ENCODE measurements around the gene FGF21. TPM values are rescaled to one million over a fixed set of nuclear protein-coding genes. Genes with fewer than 3 reads are reported as not detected.

FGF21 gene
- total and polyA plus RNA-seq, 2 donors = not detected

DNA sequence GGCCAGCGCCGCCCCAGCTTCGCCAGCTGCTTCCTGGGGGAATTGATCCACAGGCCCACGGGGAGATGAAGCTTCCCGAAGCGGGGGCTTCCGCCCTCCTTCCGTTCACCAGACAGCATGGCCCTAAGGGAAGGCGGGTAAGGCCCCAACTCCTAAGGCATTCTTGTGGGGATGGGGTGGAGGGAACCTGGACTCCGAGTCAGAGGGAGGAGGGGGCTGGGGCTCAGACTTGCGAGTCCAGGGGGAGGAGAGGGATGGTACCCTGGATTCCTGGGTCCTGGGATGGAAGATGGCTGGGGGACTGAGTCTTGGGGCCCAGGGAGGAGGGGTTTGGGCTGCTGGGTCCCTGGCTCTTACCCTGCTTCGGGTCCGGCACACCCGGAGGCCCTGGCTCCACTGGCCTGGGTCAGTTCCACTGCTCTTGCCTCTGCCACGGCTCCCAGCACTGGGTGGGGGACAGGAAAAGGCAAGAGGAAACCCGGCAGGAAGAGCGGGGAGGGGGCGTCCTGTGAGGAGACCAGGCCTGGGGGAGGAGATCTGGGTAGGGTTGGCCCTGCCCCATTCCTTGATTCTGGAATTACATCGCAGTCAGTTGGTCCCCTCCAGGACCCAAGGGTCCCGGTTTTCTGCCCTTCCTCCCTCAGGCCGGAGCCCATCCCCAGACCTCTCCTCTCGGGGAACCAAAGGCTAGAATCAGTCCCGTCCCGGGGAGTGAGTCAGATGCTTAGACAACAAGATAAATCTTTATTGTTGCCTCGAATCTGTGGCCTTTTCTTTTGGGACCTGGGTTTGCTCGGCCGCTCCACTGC lies 15.0 kb upstream of the FGF21 start, which contains the start of gene RASIP1:
TSS of gene RASIP1 (minus strand) at position 447 of the 809 bp plus-strand sequence. CDS start at position 119, 328 bp downstream.
- DNase-seq (ENCODE audit: extremely low spot score) = no peak
- 60% methylated on average over 27 of the region's 27 CpGs for WGBS
- Histone ChIP-seq H3K4me1 (ENCODE audit: insufficient read depth) (no peaks in the 10 kb centered on the region), H3K36me3 (ENCODE audit: insufficient read depth) (no peaks in the 10 kb centered on the region), H3K4me3 (ENCODE audit: low read depth, low read length) (peak within 1 kb of the TSS; percentile 55), H3K27ac (ENCODE audit: low read depth) (no peak within 1 kb of the TSS)

DNA sequence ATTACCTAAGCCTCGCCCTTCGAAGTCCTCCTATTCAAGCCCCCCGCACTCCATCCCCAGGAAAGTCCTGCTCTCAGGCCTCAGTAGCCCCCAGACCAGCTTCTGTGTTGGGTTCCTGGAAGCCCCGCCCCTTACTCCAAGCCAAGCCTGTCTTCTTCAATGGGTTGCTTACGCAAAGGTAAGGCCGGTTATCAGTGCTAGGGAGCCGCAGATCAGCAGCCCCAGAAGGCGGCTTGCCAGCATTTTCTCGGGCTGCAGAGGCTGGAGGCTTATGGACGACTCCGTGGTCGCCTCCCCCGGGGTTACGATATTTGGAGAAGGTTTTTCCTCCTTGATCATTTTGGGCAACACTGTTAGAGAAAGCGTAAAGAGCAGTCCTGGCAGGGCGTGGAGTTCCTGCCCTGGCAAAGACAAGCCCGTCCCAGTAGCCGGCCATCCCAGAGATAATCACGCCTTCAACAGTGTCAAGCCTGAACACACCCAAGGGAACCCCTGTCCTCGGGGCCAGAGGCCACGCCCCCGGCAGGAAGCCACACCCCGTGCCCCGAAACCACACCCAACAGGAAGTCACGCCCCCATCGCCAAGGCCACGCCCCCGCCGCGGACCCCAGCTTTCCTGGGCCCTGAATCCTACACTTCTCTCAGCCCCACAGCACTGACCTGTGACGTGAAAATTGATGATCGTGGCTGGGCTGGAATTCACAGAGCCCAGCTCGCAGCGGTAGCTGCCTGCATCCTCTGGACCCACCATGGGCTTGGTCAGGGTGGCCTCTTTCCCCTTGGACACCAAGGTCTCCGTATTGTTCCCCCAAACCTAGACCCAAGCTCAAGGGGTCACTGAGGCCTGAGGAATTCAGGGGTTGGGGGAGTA lies 14.0 kb upstream of the FGF21 start:
- Histone ChIP-seq H3K4me1 (ENCODE audit: insufficient read depth) (no peaks in the 10 kb centered on the region), H3K4me3 (ENCODE audit: low read depth, low read length) (no peak overlapping the region), H3K36me3 (ENCODE audit: insufficient read depth) (no peaks in the 10 kb centered on the region), H3K27ac (ENCODE audit: low read depth) (no peak overlapping the region)
- WGBS = 37% methylated on average over 35 of the region's 35 CpGs
- no peak for DNase-seq (ENCODE audit: extremely low spot score)

DNA sequence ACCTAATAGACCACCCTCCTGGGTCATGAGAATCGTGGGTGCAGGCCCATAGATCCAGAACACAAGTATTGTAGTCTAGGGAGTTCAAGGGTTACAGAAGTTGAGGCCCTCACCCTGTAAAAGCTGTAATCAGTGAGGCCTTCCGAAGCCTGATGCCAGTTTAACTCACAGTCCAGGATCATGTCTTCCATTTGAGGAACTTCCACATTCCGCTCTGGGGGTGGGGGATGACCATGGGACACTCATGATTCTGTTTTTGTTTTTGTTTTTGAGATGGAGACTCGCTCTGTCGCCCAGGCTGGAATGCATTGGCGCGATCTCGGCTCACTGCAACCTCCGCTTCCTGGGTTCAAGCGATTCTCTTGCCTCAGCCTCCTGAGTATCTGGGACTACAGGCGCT lies 13.2 kb upstream of the FGF21 start:
- no peak for DNase-seq (ENCODE audit: extremely low spot score)
- Histone ChIP-seq H3K27ac (ENCODE audit: low read depth) (no peak overlapping the region), H3K4me3 (ENCODE audit: low read depth, low read length) (no peak overlapping the region), H3K4me1 (ENCODE audit: insufficient read depth) (no peaks in the 10 kb centered on the region), H3K36me3 (ENCODE audit: insufficient read depth) (no peaks in the 10 kb centered on the region)
- WGBS = 90% methylated on average over 11 of the region's 11 CpGs

DNA sequence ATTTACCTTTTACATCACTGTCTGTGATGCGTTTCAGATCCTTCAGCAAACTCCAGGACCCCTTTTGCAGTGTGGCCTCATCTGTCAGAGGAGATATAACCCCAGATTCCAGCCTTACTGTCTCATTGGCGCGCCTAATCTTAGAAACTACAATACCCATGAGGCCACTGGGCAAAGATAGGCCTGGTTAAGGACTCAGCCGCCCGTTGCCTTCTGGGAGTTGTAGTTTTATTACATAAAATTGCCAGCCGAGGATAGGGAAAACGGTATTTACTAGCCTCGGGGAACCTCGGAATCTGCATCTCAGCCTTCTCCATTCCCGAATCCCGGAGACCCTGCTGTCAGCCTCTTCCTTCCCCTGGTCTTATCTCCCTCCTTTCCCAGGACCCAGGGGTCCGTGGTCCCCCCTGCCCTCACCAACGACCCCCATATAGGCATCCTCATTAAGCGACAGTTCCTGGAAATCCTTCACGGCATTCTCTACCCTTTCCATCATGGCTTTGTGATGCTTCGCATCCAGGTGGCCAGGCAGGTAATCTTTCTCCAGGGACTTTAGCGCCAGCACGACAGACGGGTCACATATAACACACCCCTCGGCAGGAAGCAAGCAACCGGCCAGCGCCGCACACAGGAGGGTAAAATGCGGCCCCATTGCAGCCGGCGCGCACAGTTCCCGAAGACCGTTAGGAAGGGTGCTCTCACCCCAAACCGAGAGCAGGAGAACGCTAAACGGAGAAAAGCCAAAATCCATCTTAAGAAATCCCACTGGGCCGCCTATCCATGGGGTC lies 9.9 kb upstream of the FGF21 start:
- Histone ChIP-seq H3K4me3 (ENCODE audit: low read depth, low read length) (no peak overlapping the region), H3K4me1 (ENCODE audit: insufficient read depth) (no peaks in the 10 kb centered on the region), H3K27ac (ENCODE audit: low read depth) (no peak overlapping the region), H3K36me3 (ENCODE audit: insufficient read depth) (no peaks in the 10 kb centered on the region)
- DNase-seq (ENCODE audit: extremely low spot score) = no peak
- 25% methylated on average over 33 of the region's 33 CpGs for WGBS

DNA sequence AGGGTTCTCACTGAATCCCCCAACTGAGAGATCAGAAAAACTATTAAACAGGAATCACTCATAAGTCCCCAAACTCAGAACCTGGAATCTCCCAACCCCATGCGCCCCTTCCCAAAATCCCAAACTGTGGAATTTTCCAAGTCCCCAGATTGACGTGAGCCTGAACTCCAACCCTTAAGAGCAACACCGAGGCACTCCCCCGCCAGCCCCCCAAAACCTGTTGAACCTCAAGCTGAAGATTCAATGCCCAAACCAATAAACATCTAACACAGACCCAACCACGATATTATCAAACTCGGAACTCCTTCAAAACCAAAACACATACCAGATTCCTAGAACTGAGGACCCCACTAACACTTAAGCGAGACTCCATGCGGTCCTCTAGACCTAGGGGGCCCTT lies 9.2 kb upstream of the FGF21 start:
- WGBS = 75% methylated on average over 8 of the region's 8 CpGs

DNA sequence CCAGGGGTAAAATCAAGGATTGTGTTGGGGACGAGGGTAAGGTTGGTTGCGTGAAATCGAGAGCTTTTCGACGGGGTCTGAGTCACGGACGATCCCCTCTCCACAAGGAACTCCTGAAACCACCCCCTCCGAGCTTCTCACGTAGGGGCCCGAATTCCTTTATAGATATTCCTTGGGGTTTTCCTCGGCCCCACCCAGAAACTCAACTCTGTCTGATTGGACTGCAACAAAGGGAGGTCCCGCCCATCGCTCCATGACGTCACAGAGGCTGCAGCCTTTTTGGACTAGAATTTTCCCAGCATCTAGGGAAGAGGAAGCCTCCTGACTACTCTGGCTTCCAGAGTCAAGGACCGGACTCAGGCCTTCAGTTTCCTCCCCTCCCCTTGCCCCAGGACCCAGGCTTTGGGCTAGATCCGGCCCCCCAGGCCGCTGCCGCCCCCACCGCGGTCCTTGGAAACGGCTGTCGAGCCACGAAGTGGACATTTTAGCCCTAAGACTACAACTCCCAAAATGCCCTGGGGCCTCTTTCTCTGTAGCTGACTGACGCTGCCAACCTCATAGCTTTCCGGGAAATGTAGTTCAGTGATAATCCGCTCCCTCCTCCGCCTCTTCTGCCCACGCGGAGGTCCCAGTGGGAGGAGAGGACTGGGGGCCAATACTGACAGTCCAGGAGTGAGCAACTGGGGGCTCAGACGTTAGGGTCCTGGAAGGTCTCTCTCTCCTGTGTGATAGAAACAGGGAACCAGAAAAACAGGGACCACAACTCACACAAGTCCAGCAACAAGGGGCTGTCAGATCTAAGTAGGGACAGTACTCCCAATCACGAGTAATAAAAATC lies 8.4 kb upstream of the FGF21 start, which contains the start of gene IZUMO1:
TSS of gene IZUMO1 (minus strand) at position 172 of the 838 bp plus-strand sequence. CDS start 1,050 bp downstream, outside the sequence.
- 9% methylated on average over 31 of the region's 31 CpGs for WGBS
- Histone ChIP-seq H3K27ac (ENCODE audit: low read depth) (no peak within 1 kb of the TSS), H3K4me3 (ENCODE audit: low read depth, low read length) (peak within 1 kb of the TSS; percentile 15), H3K4me1 (ENCODE audit: insufficient read depth) (no peaks in the 10 kb centered on the region), H3K36me3 (ENCODE audit: insufficient read depth) (no peaks in the 10 kb centered on the region)
- peak; percentile 76 for DNase-seq (ENCODE audit: extremely low spot score)

More for the DNA sequence above, 9.2 kb upstream of the FGF21 start:
- DNase-seq (ENCODE audit: extremely low spot score) = no peak
- Histone ChIP-seq H3K27ac (ENCODE audit: low read depth) (no peak overlapping the region), H3K36me3 (ENCODE audit: insufficient read depth) (no peaks in the 10 kb centered on the region), H3K4me3 (ENCODE audit: low read depth, low read length) (no peak overlapping the region), H3K4me1 (ENCODE audit: insufficient read depth) (no peaks in the 10 kb centered on the region)

DNA sequence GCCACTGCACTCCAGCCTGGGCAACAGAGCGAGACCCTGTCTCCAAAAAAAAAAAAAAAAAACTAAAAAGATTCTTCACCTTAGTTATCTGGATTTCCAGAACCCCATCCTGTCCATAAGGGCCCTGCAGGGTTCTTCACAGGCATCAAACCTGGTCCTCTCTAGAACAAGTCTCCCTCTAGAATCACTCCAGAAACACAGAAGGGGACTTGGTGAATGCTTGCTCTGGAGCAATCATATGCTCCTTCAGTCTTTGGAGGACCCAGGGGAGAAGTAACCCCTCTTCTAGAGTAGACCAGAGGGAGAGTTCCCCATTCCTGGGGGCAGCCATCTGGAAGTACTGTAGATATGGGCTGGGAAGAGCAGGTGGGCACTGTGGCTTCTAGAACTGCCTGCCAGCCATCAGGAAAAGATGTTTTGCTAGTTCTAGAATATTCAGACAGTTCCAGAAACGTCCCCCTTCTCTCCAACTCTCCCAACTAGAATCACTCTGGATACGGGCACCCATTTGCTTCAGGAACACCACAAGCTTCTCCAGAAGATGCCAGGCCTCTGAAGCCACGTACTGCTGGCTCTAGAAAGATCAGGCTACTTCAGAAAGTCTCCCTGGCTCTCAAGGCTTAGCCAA lies 5.6 kb upstream of the FGF21 start:
- WGBS = 70% methylated on average over 4 of the region's 4 CpGs
- Histone ChIP-seq H3K36me3 (ENCODE audit: insufficient read depth) (no peaks in the 10 kb centered on the region), H3K27ac (ENCODE audit: low read depth) (no peak overlapping the region), H3K4me3 (ENCODE audit: low read depth, low read length) (no peak overlapping the region), H3K4me1 (ENCODE audit: insufficient read depth) (peaks cover 2% of the 10 kb centered on the region)
- DNase-seq (ENCODE audit: extremely low spot score) = no peak

DNA sequence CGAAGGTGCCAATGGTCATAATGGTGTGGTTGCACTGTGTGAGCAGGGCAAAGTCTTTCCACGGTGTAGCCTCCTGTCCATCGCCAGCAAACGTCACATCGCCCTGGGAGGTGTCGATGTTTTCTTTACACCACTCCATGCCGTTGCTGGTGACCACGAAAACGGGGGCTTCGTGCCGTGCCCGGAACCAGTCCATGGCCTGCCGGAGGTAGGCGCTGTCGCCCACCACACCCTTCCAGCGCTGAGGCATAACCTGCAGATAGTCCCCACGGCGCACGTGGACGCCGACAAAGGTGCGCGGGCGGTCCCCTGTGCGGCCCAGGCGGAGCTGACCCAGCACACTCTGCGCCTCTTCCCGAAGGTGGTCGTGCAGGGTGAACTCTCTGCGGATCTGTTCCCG lies 5.0 kb upstream of the FGF21 start:
- H3K4me1 ChIP-seq (ENCODE audit: insufficient read depth) = peaks cover 2% of the 10 kb centered on the region
- WGBS = 94% methylated on average over 31 of the region's 31 CpGs
- DNase-seq (ENCODE audit: extremely low spot score) = no peak

DNA sequence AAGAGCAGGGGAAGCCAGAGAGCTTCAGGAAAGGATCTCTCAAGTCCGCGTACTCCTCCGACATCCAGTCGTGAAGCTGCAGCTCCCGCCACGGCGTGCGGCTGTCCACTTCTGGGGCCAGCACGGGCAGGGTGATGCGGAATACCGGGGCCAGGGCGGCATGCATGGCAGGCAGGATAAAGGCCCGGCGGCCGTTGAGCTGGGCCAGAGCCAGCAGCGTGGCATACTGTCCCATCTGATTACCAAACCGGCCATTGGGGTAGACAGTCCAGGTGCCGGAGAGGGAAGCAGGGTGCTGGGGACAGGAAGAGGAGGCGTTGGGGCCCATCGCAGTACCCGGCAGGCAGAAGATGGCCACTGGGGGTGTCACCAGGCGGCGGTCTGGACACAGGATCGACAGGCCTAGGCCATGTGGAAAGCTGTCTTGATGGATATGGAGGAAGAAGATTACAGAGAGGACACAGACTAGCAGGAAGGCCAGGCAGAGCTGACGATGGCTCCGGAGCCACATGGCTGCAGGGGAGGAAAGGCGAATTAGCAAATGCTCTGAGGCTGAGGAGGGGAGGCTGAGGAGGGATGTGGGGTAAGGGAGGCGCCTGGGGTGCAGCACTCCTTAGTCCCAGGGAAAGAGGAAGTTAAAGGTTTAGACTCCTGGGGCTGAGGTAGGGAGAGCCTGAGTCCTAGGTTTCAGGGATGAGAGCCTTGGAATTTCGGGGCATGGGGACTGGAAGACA lies 4.4 kb upstream of the FGF21 start:
- Histone ChIP-seq H3K4me3 (ENCODE audit: low read depth, low read length) (no peak overlapping the region), H3K36me3 (ENCODE audit: insufficient read depth) (no peaks in the 10 kb centered on the region)
- 89% methylated on average over 29 of the region's 29 CpGs for WGBS

More for the DNA sequence above, 5.0 kb upstream of the FGF21 start:
- Histone ChIP-seq H3K36me3 (ENCODE audit: insufficient read depth) (no peaks in the 10 kb centered on the region), H3K27ac (ENCODE audit: low read depth) (no peak overlapping the region), H3K4me3 (ENCODE audit: low read depth, low read length) (no peak overlapping the region)

DNA sequence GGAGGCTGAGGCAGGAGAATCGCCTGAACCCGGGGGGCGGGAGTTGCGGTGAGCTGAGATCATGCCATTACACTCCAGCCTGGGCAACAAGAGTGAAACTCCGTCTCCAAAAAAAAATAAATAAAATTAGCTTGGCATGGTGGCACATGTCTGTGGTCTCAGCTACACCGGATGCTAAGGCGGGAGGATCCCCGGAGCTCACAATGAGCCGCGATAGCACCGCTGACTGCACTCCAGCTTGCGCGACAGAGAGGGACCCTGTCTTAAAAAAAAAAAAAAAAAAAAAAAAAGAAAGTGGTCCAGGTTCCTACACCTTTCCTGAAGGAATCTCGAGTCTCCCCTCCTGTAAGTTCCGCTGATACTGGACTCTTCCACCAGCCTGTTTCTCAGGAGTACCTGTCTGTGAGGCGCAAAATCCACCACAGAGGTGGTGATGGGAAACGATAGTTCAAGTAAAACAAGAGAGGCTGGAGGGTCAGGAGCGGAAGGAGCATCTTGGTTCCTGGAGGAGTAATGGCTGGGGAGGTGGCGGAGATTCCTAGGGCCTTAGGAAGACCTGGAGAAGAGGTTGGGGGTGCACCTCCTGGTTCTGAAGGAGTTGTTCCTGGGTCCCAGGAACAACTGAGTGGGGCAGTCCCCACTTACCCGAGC lies 3.4 kb upstream of the FGF21 start:
- Histone ChIP-seq H3K27ac (ENCODE audit: low read depth) (peak overlapping the region; percentile 26), H3K4me1 (ENCODE audit: insufficient read depth) (peaks cover 2% of the 10 kb centered on the region), H3K36me3 (ENCODE audit: insufficient read depth) (no peaks in the 10 kb centered on the region), H3K4me3 (ENCODE audit: low read depth, low read length) (peak overlapping the region; percentile 16)
- 21% methylated on average over 20 of the region's 20 CpGs for WGBS
- no peak for DNase-seq (ENCODE audit: extremely low spot score)

More for the DNA sequence above, 4.4 kb upstream of the FGF21 start:
- Histone ChIP-seq H3K27ac (ENCODE audit: low read depth) (no peak overlapping the region), H3K4me1 (ENCODE audit: insufficient read depth) (peaks cover 2% of the 10 kb centered on the region)
- no peak for DNase-seq (ENCODE audit: extremely low spot score)
